Left forelimb (tissue), 1 donor: Measurements from ENCODE around the gene ELOVL4.

Experiments
- DNase-seq: peaks from one replicate; pipeline ENCODE4 v3.0.0-alpha.2; 2018; ENCODE audit warnings: low spot score

ELOVL4 gene

GRCh38 chr6:79947191-79948186 is at the start of gene ELOVL4:
TSS of gene ELOVL4 (minus strand) at chr6:79947553. CDS start at chr6:79947279, 274 bp downstream.
- DNase-seq: peak; percentile 87

GRCh38 chr6:79993911-79994309 is 46.6 kb upstream of the ELOVL4 start:
- DNase-seq: no peak

DNA sequence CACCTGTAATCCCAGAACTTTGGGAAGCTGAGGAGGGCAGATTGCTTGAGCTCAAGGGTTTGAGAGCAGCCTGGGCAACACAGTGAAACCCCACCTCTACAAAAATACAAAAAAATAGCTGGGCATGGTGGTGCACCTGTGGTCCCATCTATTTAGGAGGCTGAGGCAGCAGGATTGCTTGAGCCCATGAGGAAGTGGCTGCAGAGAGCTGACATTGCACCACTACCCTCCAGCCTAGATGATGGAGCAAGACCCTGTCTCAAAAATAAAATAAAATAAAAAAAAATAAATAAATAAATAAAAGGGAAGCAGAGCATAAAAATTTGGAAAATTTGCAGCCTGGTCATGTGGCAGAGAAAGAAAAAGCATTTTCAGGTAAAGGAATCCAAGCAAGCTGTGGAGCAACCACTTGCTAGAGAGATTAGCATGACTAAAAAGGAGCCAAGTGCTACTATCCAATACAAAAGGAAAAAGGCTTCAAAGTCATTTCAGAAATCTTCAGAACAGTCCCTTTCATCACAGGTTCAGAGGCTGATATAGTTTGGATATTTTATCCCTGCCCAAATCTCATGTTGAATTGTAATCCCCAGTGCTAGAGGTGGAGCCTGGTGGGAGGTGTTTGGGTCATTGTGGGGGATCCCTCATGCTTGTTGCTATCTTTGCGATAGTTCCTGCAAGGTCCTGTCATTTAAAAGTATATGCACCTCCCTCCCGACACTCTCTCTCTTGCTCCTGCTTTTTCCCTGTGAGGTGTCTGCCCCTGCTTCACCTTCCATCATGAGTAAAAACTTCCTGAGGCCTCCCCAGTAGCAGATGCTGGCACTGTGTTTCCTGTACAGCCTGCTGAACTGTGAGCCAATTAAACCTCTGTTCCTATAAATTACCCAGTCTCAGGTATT is 45.9 kb upstream of the ELOVL4 start:
- no peak for DNase-seq

DNA sequence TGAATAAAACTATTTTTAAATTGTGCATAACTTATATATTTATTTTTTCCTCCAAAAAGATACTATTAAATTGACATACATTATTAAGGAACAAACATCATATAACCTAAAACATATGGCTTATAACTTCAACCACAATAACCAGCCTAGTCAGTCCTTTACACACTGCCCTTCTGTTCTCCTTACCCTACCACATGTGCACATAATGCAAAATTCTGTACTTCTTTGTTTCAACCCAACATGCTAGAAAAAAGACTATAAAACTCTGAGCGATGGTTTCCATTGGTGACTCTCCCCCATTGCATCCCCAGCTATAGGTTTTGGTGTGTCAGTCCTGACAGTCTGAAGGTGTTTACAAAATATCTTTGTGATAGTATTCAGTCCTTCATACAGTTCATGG is 42.3 kb upstream of the ELOVL4 start:
- DNase-seq: no peak

DNA sequence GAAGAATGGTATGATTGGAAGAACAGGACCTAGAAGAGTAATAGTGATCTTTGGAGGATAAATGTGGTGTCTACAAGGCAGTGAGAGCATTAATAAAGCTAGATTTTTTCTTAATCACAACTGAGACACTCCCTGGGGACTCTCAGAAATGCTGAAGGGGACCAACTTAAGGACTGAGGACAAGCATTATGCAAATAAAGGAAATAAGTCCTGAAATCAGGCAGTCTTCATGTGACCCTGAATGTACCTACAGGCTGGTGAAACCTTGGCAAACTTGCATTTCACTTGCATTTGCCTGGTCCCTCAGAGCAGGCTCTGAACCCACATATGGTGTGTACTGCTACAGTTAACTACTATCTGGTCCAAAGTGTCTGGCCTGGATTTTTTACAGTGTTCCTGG is 37.8 kb upstream of the ELOVL4 start:
- no peak for DNase-seq

- no peak for DNase-seq
These were observed 36.9 kb upstream of the ELOVL4 start for GRCh38 chr6:79984261-79984660.

DNA sequence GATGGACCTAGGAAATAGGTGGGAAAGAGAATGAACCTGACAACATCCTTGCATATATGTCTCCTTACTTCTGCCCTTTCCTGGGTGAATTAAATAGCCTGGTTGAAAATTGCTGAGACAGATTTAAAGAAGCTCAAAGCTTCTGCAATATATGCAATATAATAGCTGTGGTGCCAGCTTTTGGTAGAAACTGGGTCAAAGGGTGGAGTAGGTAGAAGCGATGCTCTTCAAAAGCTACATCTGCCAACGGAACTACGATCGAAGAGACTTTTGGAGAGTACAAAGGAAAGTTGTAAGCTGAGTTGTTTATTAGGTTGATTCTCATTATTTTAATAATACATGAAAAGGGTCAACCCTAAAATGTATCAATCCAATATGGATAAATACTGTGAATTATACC is 34.3 kb upstream of the ELOVL4 start:
- DNase-seq: no peak

DNA sequence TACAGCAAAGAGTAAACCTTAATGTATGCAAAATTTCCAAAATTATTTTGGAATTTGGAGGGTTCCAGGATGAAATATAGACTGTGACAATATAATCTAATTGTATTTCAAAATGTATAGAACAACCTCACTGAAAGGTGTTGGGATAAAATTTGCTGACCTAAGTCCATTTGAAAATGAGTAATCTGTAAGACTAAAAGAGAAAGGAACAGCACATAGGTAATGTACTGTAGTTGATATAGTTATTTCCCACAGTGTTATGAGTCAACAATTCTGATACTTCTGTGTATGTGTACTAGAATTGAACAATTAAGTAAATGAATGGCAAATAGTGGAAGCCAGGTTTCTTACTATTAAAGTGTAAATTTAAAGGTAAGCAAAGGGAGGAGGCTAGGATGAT is 23.8 kb upstream of the ELOVL4 start:
- DNase-seq: no peak

DNA sequence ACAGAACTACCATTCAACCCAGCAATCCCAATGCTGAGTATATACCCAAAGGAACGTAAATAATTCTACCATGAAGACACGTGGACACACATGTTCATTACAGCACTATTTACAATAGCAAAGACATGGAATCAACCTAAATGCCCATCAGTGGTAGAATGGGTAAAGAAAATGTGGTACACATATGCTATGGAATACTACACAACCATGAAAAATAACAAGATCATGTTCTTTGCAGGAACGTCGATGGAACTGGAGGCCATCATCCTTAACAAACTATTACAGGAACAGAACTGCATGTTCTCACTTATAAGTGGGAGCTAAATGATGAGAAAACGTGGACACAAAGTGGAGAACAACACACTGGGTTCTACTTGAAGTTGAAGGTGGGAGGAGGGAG is 22.4 kb upstream of the ELOVL4 start:
- no peak for DNase-seq

DNA sequence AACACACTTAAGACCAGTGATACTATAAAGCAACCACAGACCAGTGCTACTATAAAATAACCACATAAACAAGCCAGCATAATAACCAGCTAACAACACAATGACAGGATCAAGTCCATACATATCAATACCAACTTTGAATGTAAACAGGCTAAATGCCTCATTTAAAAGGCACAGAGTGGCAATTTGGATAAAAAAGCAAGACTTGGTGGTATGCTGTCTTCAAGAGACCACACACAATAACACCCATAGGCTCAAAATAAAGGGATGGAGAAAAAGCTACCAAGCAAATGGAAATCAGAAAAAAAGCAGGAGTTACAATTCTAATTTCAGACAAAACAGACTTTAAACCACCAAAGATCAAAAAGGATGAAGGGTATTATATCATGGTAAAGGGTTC is 19.8 kb upstream of the ELOVL4 start:
- DNase-seq: no peak

DNA sequence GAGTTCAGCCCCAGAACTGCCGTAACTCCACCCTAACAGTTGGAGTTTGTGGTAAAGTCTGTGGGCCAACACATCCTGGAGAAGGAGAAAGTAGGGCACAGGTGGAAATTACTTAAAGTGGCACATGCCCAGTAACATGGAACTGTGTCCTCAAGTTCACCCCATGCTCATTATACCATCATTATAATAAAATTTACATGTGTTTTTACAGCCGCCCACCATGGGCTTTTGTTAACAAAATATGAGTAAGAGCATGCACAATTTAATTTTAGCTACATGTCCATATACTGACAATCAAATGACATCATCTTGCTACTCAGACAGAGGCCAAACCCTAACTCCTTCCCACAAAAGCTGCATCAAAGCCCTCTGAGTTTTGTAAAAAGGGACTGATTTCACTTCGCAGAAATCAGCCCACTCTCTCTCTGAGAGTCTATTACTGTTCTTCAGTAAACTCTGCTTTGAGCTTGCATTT is 17.3 kb upstream of the ELOVL4 start:
- DNase-seq: no peak

- no peak for DNase-seq
These were observed 7.5 kb upstream of the ELOVL4 start for GRCh38 chr6:79954849-79955248.

- no peak for DNase-seq
These were observed 1.9 kb upstream of the ELOVL4 start for GRCh38 chr6:79949233-79949632.

DNA sequence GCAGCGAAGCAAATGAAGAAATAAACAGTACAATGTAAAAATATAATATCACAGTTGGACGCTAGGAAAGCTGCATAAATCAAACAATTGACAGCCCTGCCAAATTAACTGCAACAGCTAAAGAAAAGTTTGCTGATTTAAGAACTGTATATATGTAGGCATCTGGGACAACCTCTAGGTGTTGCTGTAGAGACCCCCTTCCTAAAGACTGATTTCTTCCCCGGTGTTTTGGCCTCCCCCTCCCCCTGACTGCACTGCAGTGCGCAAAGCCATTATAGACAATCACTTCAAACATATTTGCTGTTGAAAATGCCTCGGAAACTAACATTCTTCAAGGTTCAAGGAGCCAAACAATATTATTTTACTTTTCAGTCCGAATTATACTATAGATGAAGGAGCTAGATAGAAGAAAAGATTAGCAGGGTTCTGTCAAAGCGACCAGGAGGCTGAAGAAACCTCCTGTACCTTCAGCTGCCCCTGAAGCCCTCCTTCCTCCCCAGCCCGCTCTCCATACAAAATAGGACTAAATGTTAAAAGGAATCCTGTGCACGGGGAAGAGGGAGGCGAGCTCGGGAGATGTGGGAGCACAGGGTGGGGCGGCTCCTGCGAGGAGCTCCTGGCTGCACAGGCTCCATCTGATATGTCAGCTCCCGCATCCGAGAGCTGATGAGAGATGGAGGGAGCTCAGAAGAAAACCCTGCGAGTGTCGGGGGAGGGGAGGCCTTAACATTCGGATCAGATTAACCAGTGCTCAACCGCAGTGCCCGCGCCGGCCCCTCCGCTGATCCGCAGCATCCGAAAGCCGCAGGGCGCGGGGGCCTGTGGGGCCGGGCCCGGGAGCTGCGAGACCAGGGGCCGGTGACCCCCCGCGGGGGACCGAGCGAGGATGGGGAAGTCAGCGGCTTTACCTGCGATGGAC is 822 bp downstream of the ELOVL4 start:
- no peak for DNase-seq

DNA sequence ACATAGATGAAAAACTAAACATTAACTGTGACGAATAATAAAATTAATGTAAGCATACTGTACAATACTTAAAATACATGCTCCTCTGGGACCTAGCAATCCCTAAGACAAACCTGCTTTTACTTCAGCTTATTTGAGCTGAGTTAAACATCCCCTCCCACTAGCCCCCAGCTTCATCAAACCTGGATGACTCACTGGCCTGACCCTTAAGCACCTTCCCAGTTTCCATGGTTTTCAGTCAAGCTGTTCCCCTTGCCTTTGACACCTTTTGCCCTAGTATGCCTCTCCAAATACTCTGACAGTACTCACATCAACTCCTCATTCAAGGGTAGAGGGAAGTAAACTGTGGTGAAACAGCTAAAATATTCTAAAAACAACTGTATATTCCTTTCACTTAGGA is 4.2 kb downstream of the ELOVL4 start:
- DNase-seq: no peak

GRCh38 chr6:79941489-79942151 is 5.7 kb downstream of the ELOVL4 start:
- no peak for DNase-seq

GRCh38 chr6:79928478-79928998 is 18.8 kb downstream of the ELOVL4 start:
- DNase-seq: no peak

- DNase-seq: no peak
These were observed 19.6 kb downstream of the ELOVL4 start for GRCh38 chr6:79927758-79928157.

DNA sequence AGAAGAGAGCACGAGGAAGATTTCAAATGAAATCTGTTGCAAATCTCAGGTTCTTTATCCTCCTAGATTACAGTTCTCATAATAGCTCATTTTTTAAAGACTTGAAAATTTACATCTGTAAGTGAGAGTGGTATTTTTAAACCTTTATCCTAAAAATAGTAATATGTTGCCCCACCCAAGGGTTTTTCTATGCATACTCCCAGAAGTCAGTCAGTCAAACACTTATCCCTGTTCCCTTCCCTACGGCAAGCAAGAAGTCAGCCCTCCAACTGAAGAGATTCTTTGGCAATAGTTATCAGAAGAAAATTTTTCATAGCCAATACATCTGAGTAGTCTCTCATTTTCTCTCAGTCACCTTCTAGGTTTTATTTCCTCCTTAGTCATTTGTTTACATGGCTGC is 24.1 kb downstream of the ELOVL4 start:
- no peak for DNase-seq

- DNase-seq: no peak
These were observed 25.3 kb downstream of the ELOVL4 start for GRCh38 chr6:79922018-79922417.

DNA sequence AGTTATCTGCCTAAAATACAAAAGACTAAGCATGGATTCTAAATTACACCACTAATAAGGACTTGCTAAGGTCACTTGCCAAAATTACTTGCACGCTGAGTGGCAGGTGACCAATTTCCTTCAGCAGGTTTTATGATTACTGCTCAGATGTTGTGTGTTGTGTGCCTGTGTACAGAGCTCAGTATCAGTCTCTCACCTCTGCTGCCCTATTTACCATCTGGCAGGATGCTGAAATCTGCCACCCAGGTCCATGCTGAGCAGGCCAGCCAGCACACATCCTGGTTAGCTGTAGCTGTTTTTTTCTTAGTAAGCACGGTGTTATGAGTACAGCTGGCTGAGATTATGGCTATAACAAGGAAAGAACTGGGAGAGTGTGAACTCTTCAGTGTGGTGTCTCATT is 34.0 kb downstream of the ELOVL4 start:
- DNase-seq: no peak
